Activated effector memory CD4-positive, alpha-beta T cell treated with Interleukin-2 at 50 U/mL for 16 hours (primary cell): Measurements from ENCODE around the gene OR51I1.

Experiments used
- DNase-seq: peaks from one replicate; pipeline ENCODE4 v3.0.0-alpha.2; 2020

The OR51I1 gene

GRCh38 chr11:5441414-5441813 is at the start of gene OR51I1:
TSS of gene OR51I1 (minus strand) at chr11:5441514. CDS start at chr11:5441514, 0 bp downstream.
- no peak for DNase-seq

- DNase-seq: no peak
Observed at GRCh38 chr11:5489576-5490357, 48.5 kb upstream of the OR51I1 start.

- DNase-seq: no peak
Observed at GRCh38 chr11:5488798-5489399, 47.6 kb upstream of the OR51I1 start.

GRCh38 chr11:5488385-5488784 is 47.1 kb upstream of the OR51I1 start, which contains the start of gene OR52D1:
TSS of gene OR52D1 (plus strand) at chr11:5488685. CDS start at chr11:5488707, 22 bp downstream.
- DNase-seq: no peak

GRCh38 chr11:5486421-5486820 is 45.1 kb upstream of the OR51I1 start:
- no peak for DNase-seq

- no peak for DNase-seq
Observed at GRCh38 chr11:5486003-5486402, 44.7 kb upstream of the OR51I1 start.

- no peak for DNase-seq
Observed at GRCh38 chr11:5476186-5476819, 35.0 kb upstream of the OR51I1 start.

GRCh38 chr11:5473921-5474320 is 32.6 kb upstream of the OR51I1 start:
- DNase-seq: no peak

- DNase-seq: no peak
Observed at GRCh38 chr11:5467527-5467926, 26.2 kb upstream of the OR51I1 start.

- no peak for DNase-seq
Observed at GRCh38 chr11:5460983-5461621, 19.8 kb upstream of the OR51I1 start.

- DNase-seq: no peak
Observed at GRCh38 chr11:5449432-5449831, 8.1 kb upstream of the OR51I1 start.

GRCh38 chr11:5449023-5449422 is 7.7 kb upstream of the OR51I1 start, which contains the start of gene OR51I2:
TSS of gene OR51I2 (plus strand) at chr11:5449323. CDS start at chr11:5453489, 4,166 bp downstream.
- no peak for DNase-seq

- no peak for DNase-seq
Observed at GRCh38 chr11:5443835-5444393, 2.6 kb upstream of the OR51I1 start.

GRCh38 chr11:5423131-5423530 is 18.2 kb downstream of the OR51I1 start:
- no peak for DNase-seq

- no peak for DNase-seq
Observed at GRCh38 chr11:5421811-5422210, 19.5 kb downstream of the OR51I1 start, which contains the start of gene OR51Q1. TSS of gene OR51Q1 (plus strand) at chr11:5422111. CDS start at chr11:5422201, 90 bp downstream.

- no peak for DNase-seq
Observed at GRCh38 chr11:5420993-5421392, 20.3 kb downstream of the OR51I1 start.

- DNase-seq: no peak
Observed at GRCh38 chr11:5405173-5405572, 36.1 kb downstream of the OR51I1 start.

- DNase-seq: no peak
Observed at GRCh38 chr11:5398936-5399335, 42.4 kb downstream of the OR51I1 start.

GRCh38 chr11:5394091-5394490 is 47.2 kb downstream of the OR51I1 start:
- no peak for DNase-seq
